Breast epithelium (tissue), 3 donors: ENCODE data around the gene WNT7B.

Experiments
- POLR2A ChIP-seq: fragments of 450-650 bp; IDR thresholded peaks from one replicate; pipeline ENCODE4 v1.6.1; 2016; ENCODE audit warnings: antibody characterized with exemption, mild to moderate bottlenecking, moderate library complexity
- POLR2AphosphoS5 ChIP-seq, 3 donors: sonication (generic); formaldehyde crosslinking; IDR thresholded peaks; one replicate each; pipeline ENCODE4 v1.6.1; 2017; ENCODE audit warnings: antibody characterized with exemption in 3 of 3
- TF ChIP-seq, protein P1 (sequence below), 3 donors: fragments of 450-650 bp; IDR thresholded peaks; one replicate each; pipeline ENCODE4 v1.5.1; 2016 to 2017; ENCODE audit warnings: antibody characterized with exemption in 3 of 3, mild to moderate bottlenecking in 3 of 3, moderate library complexity in 3 of 3

DNA sequence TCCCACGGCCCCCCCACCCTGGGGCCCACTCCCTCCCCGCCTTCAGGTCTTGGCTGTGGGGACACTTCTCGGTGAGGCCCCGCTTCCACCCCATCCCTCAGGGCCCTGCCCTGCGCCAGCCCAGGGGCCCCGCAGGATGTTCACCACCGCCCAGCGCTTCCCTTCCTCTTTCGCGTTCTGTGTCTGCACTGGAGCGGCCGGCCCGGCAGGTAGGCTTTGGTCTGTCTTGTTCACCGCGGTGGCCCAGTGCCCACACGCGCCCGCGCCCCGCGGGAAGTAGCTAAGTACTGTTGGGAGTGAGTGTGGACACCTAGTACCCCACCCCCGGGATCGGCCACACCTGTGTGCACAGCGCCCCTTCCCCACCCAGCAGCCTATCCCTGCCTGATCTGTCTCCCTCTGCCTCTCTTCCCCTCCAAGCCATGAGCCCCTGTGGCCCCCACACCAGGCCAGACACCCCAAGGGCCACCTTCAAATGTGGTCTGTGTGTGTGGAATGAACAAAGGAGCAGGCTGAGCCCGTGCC is 85.4 kb downstream of the WNT7B start:
- TF ChIP-seq, protein P1, sequence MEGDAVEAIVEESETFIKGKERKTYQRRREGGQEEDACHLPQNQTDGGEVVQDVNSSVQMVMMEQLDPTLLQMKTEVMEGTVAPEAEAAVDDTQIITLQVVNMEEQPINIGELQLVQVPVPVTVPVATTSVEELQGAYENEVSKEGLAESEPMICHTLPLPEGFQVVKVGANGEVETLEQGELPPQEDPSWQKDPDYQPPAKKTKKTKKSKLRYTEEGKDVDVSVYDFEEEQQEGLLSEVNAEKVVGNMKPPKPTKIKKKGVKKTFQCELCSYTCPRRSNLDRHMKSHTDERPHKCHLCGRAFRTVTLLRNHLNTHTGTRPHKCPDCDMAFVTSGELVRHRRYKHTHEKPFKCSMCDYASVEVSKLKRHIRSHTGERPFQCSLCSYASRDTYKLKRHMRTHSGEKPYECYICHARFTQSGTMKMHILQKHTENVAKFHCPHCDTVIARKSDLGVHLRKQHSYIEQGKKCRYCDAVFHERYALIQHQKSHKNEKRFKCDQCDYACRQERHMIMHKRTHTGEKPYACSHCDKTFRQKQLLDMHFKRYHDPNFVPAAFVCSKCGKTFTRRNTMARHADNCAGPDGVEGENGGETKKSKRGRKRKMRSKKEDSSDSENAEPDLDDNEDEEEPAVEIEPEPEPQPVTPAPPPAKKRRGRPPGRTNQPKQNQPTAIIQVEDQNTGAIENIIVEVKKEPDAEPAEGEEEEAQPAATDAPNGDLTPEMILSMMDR (IDR thresholded peaks at IDR 0.05) = no peak
- TF ChIP-seq POLR2A (no peak), POLR2AphosphoS5 (IDR thresholded peaks at IDR 0.05) (no peak)
